Ramos (cell line): ENCODE results near the gene CSAG2.

Experiments used
- in situ Hi-C: fragments of 300-500 bp; cut with MboI; formaldehyde crosslinking; loops from one replicate; pipeline ENCODE4 v1.14.3; 2022; ENCODE audit warnings: low sequenced_read_pairs; ENCODE audit not compliant: unreplicated experiment

CSAG2 gene

GRCh38 chrX:152674135-152674534 is 34.9 kb downstream of the CSAG2 start:
- in situ Hi-C loops = no loop called here

GRCh38 chrX:152663086-152663485 is 46.0 kb downstream of the CSAG2 start:
- in situ Hi-C loops = no loop called here

GRCh38 chrX:152658302-152658701 is 50.8 kb downstream of the CSAG2 start:
- in situ Hi-C loops = no loop called here
